HCT116 (cell line): ENCODE data around the gene LMBR1. TPM values are rescaled to one million over a fixed set of nuclear protein-coding genes. Genes with fewer than 3 reads are reported as not detected.

ENCODE experiments used
- ATAC-seq: fragments of 200-7000 bp; cut with Tn5 transposase; 2 replicates; pipeline ENCODE4 v1.9.1; 2020; ENCODE audit warnings: mild to moderate bottlenecking, moderate library complexity
- BruUV-seq: library from RNA; stranded (reverse); fragments of 400-500 nt; replicated peaks from 2 replicates; lab custom pipeline; 2021; lab: Mats Ljungman, UMichigan
- CTCF ChIA-PET: fragments of 300-600 bp; sonication (Branson Sonifier 250); formaldehyde crosslinking; loops from one replicate; lab custom pipeline; 2021; ENCODE audit warnings: antibody characterized with exemption; lab: Charles Lee
- POLR2A ChIA-PET: fragments of 300-600, 350-600 bp; sonication (Branson Sonifier 250); formaldehyde crosslinking; loops from one replicate; lab custom pipeline; 2021; ENCODE audit warnings: antibody characterized with exemption; lab: Charles Lee
- RAD21 ChIA-PET, 2 experiments: fragments of 300-600 bp; sonication (Branson Sonifier 250); formaldehyde crosslinking; loops; one replicate each; lab custom pipeline; 2023; ENCODE audit warnings: low total read pairs in 2 of 2; ENCODE audit not compliant: uncharacterized antibody in 2 of 2, unreplicated experiment in 2 of 2, low non-redundant PET in 1 of 2; lab: Charles Lee
- DNase-seq: peaks from one replicate; pipeline ENCODE4 v3.0.0-alpha.2; 2010; ENCODE audit warnings: low read depth, low spot score
- H2AFZ ChIP-seq: fragments of 200-600 bp; shearing (Covaris generic), sonication (generic); 2 replicates; pipeline ENCODE4 v1.6.1; 2017; ENCODE audit warnings: low read depth, mixed run types, mixed read lengths, antibody characterized with exemption, low read length; ENCODE audit not compliant: poor library complexity, severe bottlenecking
- H3K27ac ChIP-seq: 2 replicates; pipeline ENCODE4 v1.5.1; 2012; ENCODE audit warnings: low read depth, low read length
- H3K27me3 ChIP-seq: fragments of 200-600 bp; sonication (generic); 2 replicates; pipeline ENCODE4 v1.6.1; 2016; ENCODE audit warnings: mixed run types, low read length, mixed read lengths; ENCODE audit not compliant: insufficient read depth
- H3K36me3 ChIP-seq, 2 experiments: fragments of 200-500 bp in 1 of 2; fragments of 200-600 bp in 1 of 2; sonication (Bioruptor generic) in 1 of 2; sonication (generic) in 1 of 2; 2 replicates each; pipeline versions ENCODE4 v1.5.1 to v1.6.1; 2014 to 2016; ENCODE audit warnings: low read length in 2 of 2, inconsistent platforms in 1 of 2, mixed read lengths in 1 of 2, mixed run types in 1 of 2; ENCODE audit not compliant: insufficient read depth in 2 of 2, control insufficient read depth in 1 of 2
- H3K4me1 ChIP-seq, 2 experiments: fragments of 200-600 bp in 1 of 2; sonication (generic) in 1 of 2; 2 replicates each; pipeline versions ENCODE4 v1.5.1 to v1.6.1; 2012 to 2017; ENCODE audit warnings: low read length in 2 of 2, inconsistent platforms in 1 of 2, mild to moderate bottlenecking in 1 of 2, mixed read lengths in 1 of 2, mixed run types in 1 of 2, moderate library complexity in 1 of 2; ENCODE audit not compliant: insufficient read depth in 2 of 2, control insufficient read depth in 1 of 2
- H3K4me2 ChIP-seq: fragments of 200-600 bp; sonication (generic); 2 replicates; pipeline ENCODE4 v1.6.1; 2017; ENCODE audit warnings: mixed run types, low read length, mixed read lengths
- H3K4me3 ChIP-seq, 2 experiments: fragments of 200-600 bp in 1 of 2; sonication (generic) in 1 of 2; replicated peaks in 1 of 2; 2 replicates each; pipeline ENCODE4 v1.5.1; 2011 to 2016; ENCODE audit warnings: low read length in 2 of 2, control low read depth in 1 of 2, low read depth in 1 of 2, mild to moderate bottlenecking in 1 of 2, mixed read lengths in 1 of 2, mixed run types in 1 of 2
- H3K79me2 ChIP-seq: fragments of 200-600 bp; sonication (generic); 2 replicates; pipeline ENCODE4 v1.6.1; 2017; ENCODE audit warnings: mild to moderate bottlenecking, mixed run types, low read length, moderate library complexity, mixed read lengths; ENCODE audit not compliant: insufficient read depth
- H3K9ac ChIP-seq: fragments of 200-600 bp; sonication (generic); 2 replicates; pipeline ENCODE4 v1.6.1; 2016; ENCODE audit warnings: low read length, mixed read lengths
- H3K9me2 ChIP-seq: fragments of 200-600 bp; sonication (generic), shearing (Covaris generic); 2 replicates; pipeline ENCODE4 v1.6.1; 2017; ENCODE audit warnings: mixed run types, mild to moderate bottlenecking, moderate library complexity; ENCODE audit not compliant: insufficient read depth
- H3K9me3 ChIP-seq, 2 experiments: fragments of 200-500 bp in 1 of 2; fragments of 200-600 bp in 1 of 2; sonication (Bioruptor generic) in 1 of 2; sonication (generic) in 1 of 2; 2 replicates each; pipeline ENCODE4 v1.6.1; 2014 to 2017; ENCODE audit warnings: low read length in 2 of 2, mixed read lengths in 2 of 2, inconsistent platforms in 1 of 2, low read depth in 1 of 2, mild to moderate bottlenecking in 1 of 2, mixed run types in 1 of 2, moderate library complexity in 1 of 2; ENCODE audit not compliant: control insufficient read depth in 1 of 2, insufficient read depth in 1 of 2
- H4K20me1 ChIP-seq: fragments of 200-600 bp; sonication (generic), shearing (Covaris generic); 2 replicates; pipeline ENCODE4 v1.6.1; 2017; ENCODE audit warnings: mixed run types, mild to moderate bottlenecking, moderate library complexity; ENCODE audit not compliant: insufficient read depth
- ATF3 ChIP-seq: IDR thresholded peaks from 2 replicates; pipeline ENCODE4 v1.6.1; 2012
- CTCF ChIP-seq, 3 experiments: fragments of 200-600 bp in 1 of 3; sonication (generic) in 1 of 3; IDR thresholded peaks in 2 of 3; conservative IDR thresholded peaks in 1 of 3; 2 replicates each; pipeline ENCODE4 v1.5.1; 2012 to 2017; ENCODE audit warnings: low read depth in 2 of 3, low read length in 2 of 3, antibody characterized with exemption in 1 of 3, borderline replicate concordance in 1 of 3, control low read depth in 1 of 3, mild to moderate bottlenecking in 1 of 3, mixed read lengths in 1 of 3, mixed run types in 1 of 3, moderate library complexity in 1 of 3; ENCODE audit not compliant: insufficient read depth in 1 of 3
- EGR1 ChIP-seq: IDR thresholded peaks from 2 replicates; pipeline ENCODE4 v1.6.1; 2012; ENCODE audit warnings: low read depth
- ELF1 ChIP-seq: IDR thresholded peaks from 2 replicates; pipeline ENCODE4 v1.6.1; 2012; ENCODE audit warnings: low read depth, borderline replicate concordance
- EZH2phosphoT487 ChIP-seq: fragments of 200-600 bp; IDR thresholded peaks from 2 replicates; pipeline ENCODE4 v1.6.1; 2018; ENCODE audit warnings: antibody characterized with exemption, borderline replicate concordance
- FOSL1 ChIP-seq: IDR thresholded peaks from 2 replicates; pipeline ENCODE4 v1.6.1; 2012; ENCODE audit warnings: low read depth
- MAX ChIP-seq: IDR thresholded peaks from 2 replicates; pipeline ENCODE4 v1.6.1; 2012
- POLR2A ChIP-seq: IDR thresholded peaks from 2 replicates; pipeline ENCODE4 v1.7.0; 2011; ENCODE audit warnings: borderline replicate concordance; ENCODE audit not compliant: insufficient read depth, insufficient read length; ENCODE audit errors: extremely low read depth
- POLR2AphosphoS5 ChIP-seq: IDR thresholded peaks from 2 replicates; pipeline ENCODE4 v1.6.1; 2011; ENCODE audit warnings: mild to moderate bottlenecking, low read depth, low read length, moderate library complexity
- REST ChIP-seq: IDR thresholded peaks from 2 replicates; pipeline ENCODE4 v1.6.1; 2012; ENCODE audit warnings: low read depth
- SIN3A ChIP-seq: IDR thresholded peaks from 2 replicates; pipeline ENCODE4 v1.6.1; 2012; ENCODE audit warnings: low read depth
- SRF ChIP-seq: IDR thresholded peaks from 2 replicates; pipeline ENCODE4 v1.6.1; 2012; ENCODE audit warnings: low read depth
- TCF7L2 ChIP-seq: IDR thresholded peaks from 2 replicates; pipeline ENCODE4 v1.7.0; 2011; ENCODE audit warnings: borderline replicate concordance, inconsistent platforms; ENCODE audit not compliant: insufficient read depth, insufficient read length; ENCODE audit errors: extremely low read depth
- ZBTB33 ChIP-seq: IDR thresholded peaks from 2 replicates; pipeline ENCODE4 v1.6.1; 2011; ENCODE audit warnings: mild to moderate bottlenecking, low read length, moderate library complexity; ENCODE audit not compliant: insufficient replicate concordance; ENCODE audit errors: extremely low read depth
- ZFX ChIP-seq: fragments of 450-650 bp; IDR thresholded peaks from 2 replicates; pipeline ENCODE4 v1.6.1; 2017
- ZNF274 ChIP-seq: fragments of 200-500 bp; sonication (Bioruptor generic); IDR thresholded peaks from 2 replicates; pipeline ENCODE4 v1.6.1; 2014; ENCODE audit warnings: mild to moderate bottlenecking, low read depth, low read length, inconsistent platforms
- intact Hi-C: fragments of 100-400 bp; cut with micrococcal nuclease; formaldehyde crosslinking; loops from 2 replicates; pipeline ENCODE4 v1.10.0; 2022
- total RNA-seq: library from RNA; stranded (reverse); gene quantifications from one replicate; pipeline ENCODE4 v1.2.1, GENCODE V29; 2021; ENCODE audit not compliant: unreplicated experiment

The LMBR1 gene
- total RNA-seq, 1 experiment from 2014 or later: 84.0 TPM

- H3K9me2 ChIP-seq: no peaks in the 10 kb centered on the region
- H3K9ac ChIP-seq: no peak overlapping the region
- TF ChIP-seq MAX: no peak
- TF ChIP-seq ZBTB33: no peak
- TF ChIP-seq CTCF (IDR thresholded peaks at IDR 0.05 in 2 of 3, conservative IDR thresholded peaks at IDR 0.05 in 1 of 3; ENCODE audit: borderline replicate concordance in 1 of 3, insufficient read depth in 1 of 3, low read depth in 2 of 3, low read length in 2 of 3): no peak
- TF ChIP-seq EGR1: no peak
- TF ChIP-seq REST: no peak
- no peak for TF ChIP-seq ZFX
- TF ChIP-seq SRF: no peak
- TF ChIP-seq ATF3: no peak
- TF ChIP-seq ELF1: no peak
- TF ChIP-seq EZH2phosphoT487: no peak
- TF ChIP-seq ZNF274: no peak
- no peak for TF ChIP-seq TCF7L2
- TF ChIP-seq SIN3A: no peak
- TF ChIP-seq FOSL1: no peak
- no peak for TF ChIP-seq POLR2AphosphoS5
- TF ChIP-seq POLR2A: no peak
- POLR2A ChIA-PET: no interaction called here
- no peaks in the 10 kb centered on the region for H4K20me1 ChIP-seq
- no peaks in the 10 kb centered on the region for H3K79me2 ChIP-seq
- H3K4me1 ChIP-seq: no peaks in the 10 kb centered on the region
- BruUV-seq: no TSS peak
- no peak overlapping the region for H3K4me2 ChIP-seq
- 0 out of 4 replicates have a peak, but pooled peaks cover 0 to 6% of the 10 kb centered on the region in 2 experiments for H3K36me3 ChIP-seq
- no peak overlapping the region for H2AFZ ChIP-seq
- CTCF ChIA-PET: no interaction called here
- H3K9me3 ChIP-seq: no peaks in the 10 kb centered on the region; a peak in 1 of 4 replicates
- no peak overlapping the region for H3K27ac ChIP-seq
- DNase-seq (no peak), ATAC-seq (no peak)
- RAD21 ChIA-PET: no interaction called here
- intact Hi-C loops: no loop called here
- no peaks in the 10 kb centered on the region for H3K27me3 ChIP-seq
- H3K4me3 ChIP-seq: no peak overlapping the region
These were observed 190.6 kb downstream of the LMBR1 start for GRCh38 chr7:156702399-156702798.
